Activated effector memory CD4-positive, alpha-beta T cell treated with Interleukin-2 at 50 U/mL for 16 hours (primary cell): ENCODE results near the gene FAT4.

ENCODE experiments used
- DNase-seq: peaks from one replicate; pipeline ENCODE4 v3.0.0-alpha.2; 2020

The FAT4 gene

GRCh38 chr4:125319311-125319710 lies 4.6 kb downstream of the FAT4 start:
- DNase-seq = no peak

GRCh38 chr4:125321709-125322365 lies 7.1 kb downstream of the FAT4 start:
- DNase-seq = no peak

- DNase-seq = no peak
Observed at GRCh38 chr4:125322366-125322730, 7.6 kb downstream of the FAT4 start.

- no peak for DNase-seq
Observed at GRCh38 chr4:125323654-125324053, 8.9 kb downstream of the FAT4 start.

- no peak for DNase-seq
Observed at GRCh38 chr4:125325733-125326132, 11.0 kb downstream of the FAT4 start.

GRCh38 chr4:125331116-125331515 lies 16.4 kb downstream of the FAT4 start:
- no peak for DNase-seq

GRCh38 chr4:125334926-125335325 lies 20.2 kb downstream of the FAT4 start:
- DNase-seq = no peak

GRCh38 chr4:125338814-125339213 lies 24.1 kb downstream of the FAT4 start:
- DNase-seq = no peak

GRCh38 chr4:125344198-125344597 lies 29.4 kb downstream of the FAT4 start:
- no peak for DNase-seq

- no peak for DNase-seq
Observed at GRCh38 chr4:125346616-125347015, 31.9 kb downstream of the FAT4 start.

GRCh38 chr4:125350470-125351135 lies 35.8 kb downstream of the FAT4 start:
- no peak for DNase-seq

- DNase-seq = no peak
Observed at GRCh38 chr4:125352521-125352920, 37.8 kb downstream of the FAT4 start.

- no peak for DNase-seq
Observed at GRCh38 chr4:125353131-125353530, 38.4 kb downstream of the FAT4 start.

GRCh38 chr4:125355791-125356190 lies 41.0 kb downstream of the FAT4 start:
- no peak for DNase-seq

GRCh38 chr4:125357675-125358074 lies 42.9 kb downstream of the FAT4 start:
- DNase-seq = no peak

- DNase-seq = no peak
Observed at GRCh38 chr4:125358453-125358852, 43.7 kb downstream of the FAT4 start.

GRCh38 chr4:125359363-125359762 lies 44.6 kb downstream of the FAT4 start:
- no peak for DNase-seq

- DNase-seq = no peak
Observed at GRCh38 chr4:125359960-125360634, 45.3 kb downstream of the FAT4 start.

GRCh38 chr4:125360727-125361126 lies 46.0 kb downstream of the FAT4 start:
- DNase-seq = no peak
